HG03280 (cell line): ENCODE measurements around the gene FAM9C.
A peak's percentile ranks its signal among the peaks of the same experiment; 100 is the strongest.
"Not testable (repeated sequence)": the region's sequence is repeated elsewhere in the genome, so short reads cannot be mapped to it uniquely, and the experiment has no call there.

Experiments used
- ATAC-seq: cut with Tn5 transposase; IDR thresholded peaks from one replicate; pipeline ENCODE4 v1.9.1; 2021; ENCODE audit warnings: mild to moderate bottlenecking, moderate library complexity; ENCODE audit not compliant: unreplicated experiment

The FAM9C gene

GRCh38 chrX:13043938-13044337 is 482 bp downstream of the FAM9C start:
- ATAC-seq: no peak

GRCh38 chrX:13043138-13043537 is 1.3 kb downstream of the FAM9C start:
- no peak for ATAC-seq

- no peak for ATAC-seq
Observed at GRCh38 chrX:13036896-13037295, 7.5 kb downstream of the FAM9C start.

GRCh38 chrX:13033193-13033592 is 11.2 kb downstream of the FAM9C start:
- no peak for ATAC-seq

- ATAC-seq: no peak
Observed at GRCh38 chrX:13029887-13030771, 14.3 kb downstream of the FAM9C start.

GRCh38 chrX:13029637-13029886 is 14.9 kb downstream of the FAM9C start:
- no peak for ATAC-seq

- no peak for ATAC-seq
Observed at GRCh38 chrX:13028871-13029636, 15.4 kb downstream of the FAM9C start.

GRCh38 chrX:13026877-13027652 is 17.4 kb downstream of the FAM9C start:
- no peak for ATAC-seq

GRCh38 chrX:13024986-13025385 is 19.4 kb downstream of the FAM9C start:
- no peak for ATAC-seq

GRCh38 chrX:13023979-13024378 is 20.4 kb downstream of the FAM9C start:
- ATAC-seq: no peak

GRCh38 chrX:13023567-13023966 is 20.9 kb downstream of the FAM9C start:
- ATAC-seq: no peak

- no peak for ATAC-seq
Observed at GRCh38 chrX:13022926-13023325, 21.5 kb downstream of the FAM9C start.

- ATAC-seq: not testable (repeated sequence)
Observed at GRCh38 chrX:13016731-13017130, 27.7 kb downstream of the FAM9C start.

GRCh38 chrX:13015536-13016236 is 28.7 kb downstream of the FAM9C start:
- no peak for ATAC-seq

- peak; percentile 16 for ATAC-seq
Observed at GRCh38 chrX:13014111-13015096, 30.0 kb downstream of the FAM9C start.

- peak; percentile 84 for ATAC-seq
Observed at GRCh38 chrX:13013363-13014110, 30.9 kb downstream of the FAM9C start.

- no peak for ATAC-seq
Observed at GRCh38 chrX:13010546-13010945, 33.9 kb downstream of the FAM9C start.

GRCh38 chrX:13009844-13010243 is 34.6 kb downstream of the FAM9C start:
- ATAC-seq: no peak

- no peak for ATAC-seq
Observed at GRCh38 chrX:13009273-13009672, 35.1 kb downstream of the FAM9C start.
